ENCODE measurements around the gene EPN1. TPM values are rescaled to one million over a fixed set of nuclear protein-coding genes. Genes with fewer than 3 reads are reported as not detected.

Gene EPN1
- total and polyA plus RNA-seq, 12 donors = 20.1 to 235 (median 141) TPM

- H3K4me1 ChIP-seq (replicated peaks in 1 of 2) = peaks cover 31 to 44% of the 10 kb centered on the region in 2 donors
- peak overlapping the region in 1 of 5 donors; percentile 97 for H3K27ac ChIP-seq
- peaks cover 0 to 32% of the 10 kb centered on the region in 2 donors for H3K36me3 ChIP-seq (replicated peaks in 1 of 2)
- 61 to 78% (median 72%) methylated on average over 9 to 15 of the region's 15 CpGs for WGBS, 4 donors
- no peak overlapping the region for H3K4me3 ChIP-seq
- no peaks in the 10 kb centered on the region for H3K9me3 ChIP-seq (replicated peaks in 1 of 3)
- TF ChIP-seq POLR2A (IDR thresholded peaks at IDR 0.05) (no peak), CTCF (IDR thresholded peaks at IDR 0.05) (no peak)
- H3K27me3 ChIP-seq = no peaks in the 10 kb centered on the region
- intact Hi-C loops (cut with DNase I) = no loop called here
- no peak for DNase-seq
Measured at GRCh38 chr19:55673889-55674288, 1.1 kb upstream of the EPN1 start.

GRCh38 chr19:55674459-55674840 is 576 bp upstream of the EPN1 start:
- Histone ChIP-seq H3K4me3 (peak overlapping the region in 2 of 4 donors; percentile 28 to 99), H3K36me3 (replicated peaks in 1 of 2) (peaks cover 0 to 32% of the 10 kb centered on the region in 2 donors), H3K4me1 (replicated peaks in 1 of 2) (peaks cover 37 to 50% of the 10 kb centered on the region in 2 donors), H3K27ac (peak overlapping the region in 4 of 5 donors; percentile 83 to 97 (median 85)), H3K9me3 (replicated peaks in 1 of 3) (no peaks in the 10 kb centered on the region), H3K27me3 (no peaks in the 10 kb centered on the region)
- DNase-seq = no peak
- intact Hi-C loops (cut with DNase I) = no loop called here
- 18 to 30% (median 22%) methylated on average over 11 to 17 of the region's 17 CpGs for WGBS, 4 donors
- TF ChIP-seq POLR2A (IDR thresholded peaks at IDR 0.05) (no peak), CTCF (IDR thresholded peaks at IDR 0.05) (no peak)

- H3K27me3 ChIP-seq = no peaks in the 10 kb centered on the region
- intact Hi-C loops (cut with DNase I) = no loop called here
- H3K9me3 ChIP-seq (replicated peaks in 1 of 3) = no peaks in the 10 kb centered on the region
- WGBS, 4 donors = 7 to 14% (median 8%) methylated on average over 16 of the region's 16 CpGs
- TF ChIP-seq CTCF (IDR thresholded peaks at IDR 0.05) = no peak
- no peak for TF ChIP-seq POLR2A (IDR thresholded peaks at IDR 0.05)
- DNase-seq = no peak
- H3K4me1 ChIP-seq (replicated peaks in 1 of 2) = peaks cover 50 to 63% of the 10 kb centered on the region in 2 donors
- H3K4me3 ChIP-seq = peak overlapping the region; percentile 36 to 99 (median 76)
- peak overlapping the region; percentile 65 to 97 (median 83) for H3K27ac ChIP-seq
- peaks cover 0 to 32% of the 10 kb centered on the region in 2 donors for H3K36me3 ChIP-seq (replicated peaks in 1 of 2)
Measured at GRCh38 chr19:55675661-55676354, 782 bp downstream of the EPN1 start.

- Histone ChIP-seq H3K27me3 (no peaks in the 10 kb centered on the region), H3K27ac (peak overlapping the region in 3 of 5 donors; percentile 83 to 97 (median 87)), H3K36me3 (replicated peaks in 1 of 2) (peaks cover 0 to 37% of the 10 kb centered on the region in 2 donors), H3K9me3 (replicated peaks in 1 of 3) (no peaks in the 10 kb centered on the region), H3K4me3 (peak overlapping the region in 2 of 4 donors; percentile 36 to 99), H3K4me1 (replicated peaks in 1 of 2) (peaks cover 55 to 69% of the 10 kb centered on the region in 2 donors)
- intact Hi-C loops (cut with DNase I) = no loop called here
- DNase-seq = no peak
- TF ChIP-seq CTCF (IDR thresholded peaks at IDR 0.05) (no peak), POLR2A (IDR thresholded peaks at IDR 0.05) (no peak)
- 48 to 56% (median 51%) methylated on average over 5 of the region's 5 CpGs for WGBS, 4 donors
Measured at GRCh38 chr19:55676383-55676782, 1.4 kb downstream of the EPN1 start.
